Umbilical cord (tissue), 2 donors: ENCODE measurements around the gene SLC25A4. TPM values are rescaled to one million over a fixed set of nuclear protein-coding genes. Genes with fewer than 3 reads are reported as not detected.

Source experiments
- DNase-seq: peaks from one replicate; pipeline ENCODE4 v3.0.0-alpha.2; 2015; ENCODE audit warnings: low spot score
- total RNA-seq: library from RNA; depleted of rRNA; stranded (reverse); fragments of >200 nt; gene quantifications from one replicate; pipeline ENCODE4 v1.2.3, GENCODE V29; 2014; ENCODE audit warnings: low replicate concordance; ENCODE audit not compliant: insufficient read depth

Gene SLC25A4
- total RNA-seq, 1 donor from 2014 or later = 12.5 TPM

DNA sequence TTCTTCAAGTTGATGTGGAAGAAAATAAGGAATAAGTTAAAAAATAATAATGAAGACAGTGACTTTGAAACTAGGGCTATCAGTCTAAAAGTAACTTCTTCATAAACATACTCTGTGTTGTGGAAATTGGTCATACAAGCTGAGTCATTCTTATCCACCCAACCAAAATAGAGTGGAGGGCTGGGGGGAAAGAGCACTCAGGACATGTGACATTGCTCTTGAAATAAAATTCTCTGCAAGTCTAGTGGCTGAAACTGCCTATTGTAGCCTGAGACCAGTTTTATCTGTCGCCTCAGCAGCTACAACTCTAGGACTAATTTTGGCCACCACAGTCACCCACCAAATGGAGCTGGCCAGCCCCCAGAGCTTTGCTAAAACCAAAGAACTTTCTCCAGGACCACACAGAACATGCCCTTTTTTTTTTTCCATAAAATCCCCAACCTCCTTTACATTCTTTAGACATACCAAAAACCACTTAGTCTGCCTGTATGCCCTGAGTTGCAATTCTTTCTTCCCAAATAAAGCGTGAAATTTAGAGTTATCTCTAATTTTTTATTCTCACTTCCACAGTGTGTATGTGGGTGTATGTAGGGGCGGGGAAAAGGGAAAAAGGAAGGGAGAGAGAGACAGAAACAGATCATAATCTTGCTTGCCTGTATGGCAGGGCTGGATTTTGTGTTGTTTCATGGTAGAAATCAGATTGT is 23.0 kb upstream of the SLC25A4 start:
- DNase-seq = no peak

DNA sequence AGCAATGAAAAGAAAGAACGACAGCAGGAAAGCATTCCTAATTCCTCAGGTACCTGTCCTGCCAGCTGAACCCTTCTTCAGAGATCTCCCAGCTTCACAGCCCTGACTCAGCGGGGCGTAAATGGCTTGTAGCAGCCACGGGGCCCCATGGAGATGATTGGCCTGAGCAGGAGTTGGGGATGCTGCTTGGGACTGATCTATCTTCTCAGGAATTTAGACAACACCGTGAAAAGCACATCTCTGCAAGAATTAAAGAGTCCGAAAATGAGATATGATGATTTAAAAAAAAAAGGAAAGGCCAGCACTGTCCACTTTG is 22.5 kb upstream of the SLC25A4 start:
- no peak for DNase-seq

DNA sequence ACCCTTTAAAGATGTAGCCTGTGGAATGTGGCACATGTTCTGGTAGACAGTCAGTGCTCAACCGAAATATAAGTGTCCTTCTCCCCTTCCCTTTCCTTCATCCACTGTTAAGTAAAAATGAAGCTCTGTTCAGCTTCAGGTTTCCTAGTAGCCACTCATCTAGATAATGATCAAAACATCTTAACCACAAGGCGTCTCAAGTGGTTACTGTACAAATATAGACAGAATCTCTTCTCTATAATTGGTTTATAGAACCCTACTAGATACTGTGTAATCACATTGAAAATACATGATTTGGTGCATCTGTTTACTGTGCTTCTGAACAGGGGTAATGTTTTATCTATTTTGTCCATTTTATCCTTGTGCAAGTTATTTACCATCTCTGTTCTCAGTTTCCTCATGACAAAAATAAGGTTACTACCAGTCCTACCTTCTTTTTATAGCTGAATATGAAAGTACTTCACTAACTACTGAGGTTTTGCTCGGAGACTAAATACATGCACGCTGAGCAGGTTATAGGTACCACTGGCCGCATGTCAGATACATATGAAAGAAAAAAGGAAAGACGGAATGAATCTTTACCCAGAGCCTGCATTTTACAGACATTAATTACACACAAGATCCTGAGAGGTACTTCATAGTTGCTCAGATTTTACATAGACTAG is 20.3 kb upstream of the SLC25A4 start:
- no peak for DNase-seq

DNA sequence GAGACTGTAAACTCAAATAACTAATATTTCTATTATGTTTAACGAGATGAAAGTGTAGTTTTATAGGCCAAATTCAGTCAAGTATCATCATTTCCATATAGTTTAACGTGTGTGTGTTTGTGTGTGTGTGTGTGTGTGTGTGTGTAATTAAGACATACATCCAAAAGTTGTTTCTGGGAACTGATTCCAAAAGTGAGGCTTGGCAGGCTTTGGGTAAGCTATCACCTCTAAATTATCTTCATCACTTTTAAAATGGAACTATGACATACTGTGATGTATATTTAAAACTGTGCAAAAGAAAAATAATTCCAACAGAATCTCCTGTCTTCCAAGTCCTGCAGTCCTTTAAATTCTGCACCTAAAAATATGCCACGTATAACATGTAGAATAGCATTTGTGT is 19.1 kb upstream of the SLC25A4 start:
- DNase-seq = no peak

DNA sequence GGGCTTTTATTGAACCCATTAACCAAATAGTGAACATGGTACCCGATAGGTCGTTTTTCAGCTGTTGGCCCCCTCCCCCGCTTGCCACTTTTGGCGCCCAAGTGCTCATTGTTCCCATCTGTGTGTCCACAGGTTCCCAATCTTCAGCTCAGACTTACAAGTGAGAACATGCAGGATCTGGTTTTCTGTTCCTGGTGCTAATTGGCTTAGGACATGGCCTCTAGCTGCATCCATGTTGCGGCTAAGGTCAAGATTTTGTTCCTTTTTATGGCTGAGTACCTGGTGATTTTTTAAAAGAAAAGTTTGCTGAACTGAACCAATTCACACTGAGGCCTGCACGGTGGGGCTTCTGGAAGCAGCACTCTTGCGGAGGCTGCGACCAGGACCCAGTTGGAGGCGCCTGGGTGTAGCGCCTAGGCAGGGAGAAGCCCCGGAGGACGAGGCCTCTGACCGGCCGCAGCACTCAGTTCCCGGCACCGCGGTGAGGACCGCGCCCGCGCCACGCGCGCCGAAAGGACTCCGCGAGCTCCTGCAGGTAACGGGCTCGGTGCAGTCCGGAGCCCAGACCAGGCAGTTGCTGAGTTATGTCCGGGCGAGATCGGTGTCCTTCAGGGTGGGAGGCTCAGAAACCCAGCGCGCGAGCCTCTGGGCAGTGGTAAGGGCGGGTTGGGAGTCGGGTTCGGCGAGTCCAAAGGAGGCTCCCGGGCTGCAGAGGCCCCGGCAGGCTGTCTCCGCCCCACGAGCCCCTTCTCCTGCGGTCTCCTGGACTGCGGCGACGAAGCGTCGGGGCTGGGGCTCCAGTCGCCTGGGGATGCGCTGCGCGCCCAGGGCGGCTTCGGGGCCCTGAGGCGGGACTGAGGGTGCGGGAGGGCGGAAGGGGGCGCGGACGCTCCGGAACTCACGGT is 15.8 kb upstream of the SLC25A4 start:
- no peak for DNase-seq

DNA sequence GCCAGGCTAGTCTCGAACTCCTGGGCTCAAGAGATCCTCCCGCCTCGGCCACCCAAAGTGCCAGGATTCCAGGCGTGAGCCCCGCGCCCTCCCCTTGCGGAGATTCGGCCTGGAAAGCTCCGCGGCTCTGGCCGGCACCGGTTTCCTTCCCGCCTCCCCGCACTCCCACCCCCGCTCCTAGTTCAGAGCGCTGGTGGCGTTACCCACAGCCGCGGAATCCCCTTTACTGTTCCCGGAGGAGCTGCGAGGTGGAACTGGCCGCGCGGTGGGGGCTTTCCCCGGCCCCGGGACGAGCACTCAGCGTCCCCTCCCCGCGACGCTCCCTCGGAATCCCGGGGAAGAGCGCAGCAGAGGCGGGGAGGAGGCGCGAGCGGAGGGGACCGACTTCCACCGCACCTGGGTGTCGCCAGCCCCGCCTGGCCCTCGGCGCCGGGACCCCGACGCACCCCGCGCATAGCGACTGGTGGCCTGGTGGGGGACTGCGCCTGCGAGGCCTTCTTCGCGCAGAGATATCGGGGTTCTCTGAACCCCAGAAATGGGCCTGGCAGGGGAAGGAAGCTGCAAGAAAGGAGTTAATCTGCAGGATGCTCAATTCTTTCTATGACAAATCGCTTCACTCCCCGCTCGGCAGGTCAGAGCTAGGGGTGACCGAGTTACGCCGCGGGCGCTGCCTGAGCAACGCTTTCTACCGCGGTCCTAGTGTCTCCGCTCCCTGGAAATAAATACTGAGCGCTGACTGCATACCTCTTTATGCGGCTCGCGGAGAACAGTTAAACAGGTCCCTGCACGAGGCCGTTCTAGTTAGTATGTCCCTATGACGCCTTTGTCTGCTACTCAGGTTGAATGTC is 14.6 kb upstream of the SLC25A4 start:
- no peak for DNase-seq

DNA sequence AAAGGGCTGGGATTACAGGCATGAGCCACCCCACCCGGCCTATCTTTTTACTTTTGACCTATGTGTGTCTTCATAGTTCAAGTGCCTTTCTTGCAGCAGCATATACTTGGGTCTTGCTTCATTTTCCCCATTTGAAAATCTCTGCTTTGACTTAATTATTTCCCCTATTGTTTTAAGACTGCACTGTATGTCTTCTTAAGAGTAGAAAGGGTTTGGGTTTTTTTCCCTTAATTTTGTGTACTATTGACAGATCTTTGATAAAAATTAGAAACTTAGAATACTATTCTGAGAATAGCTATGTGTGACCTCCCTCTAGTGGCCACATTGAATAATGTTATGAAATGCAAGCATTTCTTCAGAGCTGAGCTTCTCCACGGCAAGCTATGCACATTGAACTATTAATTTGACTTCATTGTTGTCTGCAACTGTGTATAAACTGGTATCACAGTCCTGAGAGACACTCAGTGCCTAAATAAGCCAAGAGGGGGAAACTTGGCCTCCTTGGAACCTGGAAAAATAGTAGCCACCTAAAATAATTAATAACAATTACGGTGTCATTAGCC is 8.7 kb upstream of the SLC25A4 start:
- peak; percentile 60 for DNase-seq

DNA sequence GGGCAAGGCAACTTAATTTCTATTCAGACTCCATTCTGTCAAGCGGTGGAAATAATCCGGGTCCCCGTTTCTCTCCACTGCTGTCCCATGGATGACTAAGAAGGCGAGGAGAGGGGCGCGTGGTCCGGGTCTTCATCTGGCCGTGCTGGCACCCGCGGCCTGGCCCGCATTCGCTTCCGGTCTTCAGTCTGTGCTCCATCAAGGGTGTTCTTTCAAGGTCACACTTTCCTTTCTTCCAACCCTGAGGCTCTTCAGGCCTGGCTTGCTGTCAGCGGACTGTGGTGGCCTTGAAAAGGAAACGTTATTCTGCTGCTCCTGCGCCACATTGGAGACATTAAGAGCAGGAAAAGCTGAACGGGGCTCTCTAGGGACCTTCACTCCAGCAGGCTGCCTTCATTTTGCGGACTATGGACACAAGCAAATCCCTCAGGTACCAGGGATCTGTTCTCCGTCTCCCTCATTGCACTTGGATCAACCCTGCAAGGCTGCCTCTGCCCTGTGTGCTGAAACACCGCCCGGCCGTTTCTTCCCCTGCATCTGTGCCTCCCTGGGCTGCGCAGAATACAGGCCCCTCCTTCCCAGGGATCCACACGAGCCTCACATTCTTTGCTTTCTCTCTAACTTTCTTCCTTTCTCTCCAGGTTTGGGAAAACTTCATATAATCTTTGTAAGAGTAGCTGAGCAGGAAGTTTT is 5.7 kb upstream of the SLC25A4 start:
- DNase-seq = no peak

DNA sequence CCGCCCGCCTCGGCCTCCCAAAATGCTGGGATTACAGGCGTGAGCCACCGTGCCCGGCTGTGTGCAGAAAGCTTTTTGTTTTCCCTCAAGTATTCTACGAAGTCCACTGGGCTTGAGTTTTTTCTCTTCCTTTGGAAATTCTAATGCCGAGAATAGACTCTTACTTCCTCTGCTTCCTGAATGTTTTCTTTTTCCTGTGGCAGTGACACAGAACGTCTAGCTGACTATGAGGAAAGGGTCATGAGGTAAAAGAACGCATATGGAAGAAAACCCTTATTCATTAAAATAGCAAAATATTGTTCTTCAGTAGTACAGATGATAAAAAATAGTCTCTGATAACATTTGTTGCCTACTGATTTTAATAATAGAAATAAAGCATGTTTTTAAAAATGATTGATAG is 4.9 kb upstream of the SLC25A4 start:
- no peak for DNase-seq

DNA sequence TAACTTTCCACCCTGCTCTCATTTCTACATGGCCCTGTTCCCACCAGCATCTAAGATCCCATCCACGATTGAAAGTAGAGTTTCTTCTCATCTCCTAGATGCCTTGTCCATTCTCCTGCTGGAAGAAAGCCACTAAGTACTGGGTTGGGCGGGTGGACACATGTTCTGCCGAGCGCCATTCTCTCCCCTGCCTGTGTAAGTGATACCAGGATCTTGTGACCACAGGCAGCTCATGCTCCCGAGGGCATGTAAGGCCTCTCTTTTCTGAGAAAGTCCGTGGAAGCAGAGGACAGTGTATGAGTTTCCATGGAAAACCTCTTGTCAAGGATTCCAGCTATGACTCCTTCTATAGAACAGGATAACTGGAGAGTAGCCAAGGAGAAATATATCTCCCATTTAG is 3.3 kb upstream of the SLC25A4 start:
- DNase-seq = no peak

DNA sequence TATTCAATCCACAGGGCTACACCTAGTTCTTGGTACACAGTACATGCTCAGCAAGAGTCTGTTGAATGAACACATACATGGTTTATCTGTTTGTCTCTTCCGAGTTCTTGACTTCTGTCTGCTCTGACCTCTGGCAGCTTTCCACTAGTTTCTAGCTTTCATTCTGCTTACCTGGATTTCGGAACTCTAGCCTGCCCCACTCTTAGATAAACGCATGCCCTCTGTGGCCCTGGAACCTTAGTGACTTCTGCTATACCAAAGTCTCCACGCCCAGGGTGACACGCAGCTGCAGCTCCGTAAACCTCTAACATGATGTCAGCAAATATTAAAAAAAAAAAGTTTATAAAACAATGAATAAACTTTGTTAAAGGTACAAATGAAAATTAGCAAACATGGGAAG is 1.3 kb upstream of the SLC25A4 start:
- no peak for DNase-seq

DNA sequence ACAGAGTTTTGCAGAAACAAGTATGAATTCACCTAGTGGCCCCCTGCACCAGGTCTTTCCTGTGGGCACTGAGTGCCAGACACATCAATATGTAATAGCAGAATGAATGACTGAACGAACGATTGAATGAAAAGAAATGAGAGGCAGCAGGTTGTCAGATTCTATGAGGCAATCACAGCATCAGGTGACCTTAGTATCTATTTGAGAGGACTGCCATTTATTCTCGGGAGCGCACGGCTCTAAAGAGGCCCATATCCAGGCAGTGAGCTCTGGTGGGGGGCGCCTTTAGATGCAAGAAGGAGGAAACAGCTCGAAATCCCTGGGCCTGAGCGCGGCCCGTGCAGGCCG is 528 bp upstream of the SLC25A4 start:
- no peak for DNase-seq

DNA sequence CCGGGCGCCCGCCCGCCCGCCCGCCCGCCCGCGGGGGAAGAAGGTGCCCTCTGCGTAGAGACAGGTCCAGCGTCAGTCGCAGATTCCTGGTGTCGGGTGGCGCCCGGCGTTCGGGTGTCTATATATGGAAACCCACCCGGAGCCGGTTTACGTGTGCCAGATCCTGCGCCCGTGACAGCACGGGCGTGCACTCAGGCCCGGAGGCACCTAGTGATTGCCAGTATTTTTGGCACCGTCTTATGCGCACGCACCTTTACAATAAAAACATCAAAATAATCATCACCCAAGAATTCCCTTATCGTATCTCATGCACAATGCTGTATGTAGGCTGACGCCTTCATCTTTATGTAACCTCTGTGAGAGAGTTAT is 519 bp downstream of the SLC25A4 start:
- peak; percentile 32 for DNase-seq

DNA sequence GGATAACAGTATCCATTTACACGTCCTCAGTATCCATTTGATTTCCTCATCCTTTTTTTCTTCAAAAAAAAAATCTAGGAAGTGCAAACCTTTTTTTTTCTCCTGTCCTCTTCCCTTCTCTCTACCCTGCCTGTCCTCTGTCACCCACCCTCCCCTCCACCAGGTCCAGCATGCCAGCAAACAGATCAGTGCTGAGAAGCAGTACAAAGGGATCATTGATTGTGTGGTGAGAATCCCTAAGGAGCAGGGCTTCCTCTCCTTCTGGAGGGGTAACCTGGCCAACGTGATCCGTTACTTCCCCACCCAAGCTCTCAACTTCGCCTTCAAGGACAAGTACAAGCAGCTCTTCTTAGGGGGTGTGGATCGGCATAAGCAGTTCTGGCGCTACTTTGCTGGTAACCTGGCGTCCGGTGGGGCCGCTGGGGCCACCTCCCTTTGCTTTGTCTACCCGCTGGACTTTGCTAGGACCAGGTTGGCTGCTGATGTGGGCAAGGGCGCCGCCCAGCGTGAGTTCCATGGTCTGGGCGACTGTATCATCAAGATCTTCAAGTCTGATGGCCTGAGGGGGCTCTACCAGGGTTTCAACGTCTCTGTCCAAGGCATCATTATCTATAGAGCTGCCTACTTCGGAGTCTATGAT is 1.7 kb downstream of the SLC25A4 start:
- DNase-seq = no peak

DNA sequence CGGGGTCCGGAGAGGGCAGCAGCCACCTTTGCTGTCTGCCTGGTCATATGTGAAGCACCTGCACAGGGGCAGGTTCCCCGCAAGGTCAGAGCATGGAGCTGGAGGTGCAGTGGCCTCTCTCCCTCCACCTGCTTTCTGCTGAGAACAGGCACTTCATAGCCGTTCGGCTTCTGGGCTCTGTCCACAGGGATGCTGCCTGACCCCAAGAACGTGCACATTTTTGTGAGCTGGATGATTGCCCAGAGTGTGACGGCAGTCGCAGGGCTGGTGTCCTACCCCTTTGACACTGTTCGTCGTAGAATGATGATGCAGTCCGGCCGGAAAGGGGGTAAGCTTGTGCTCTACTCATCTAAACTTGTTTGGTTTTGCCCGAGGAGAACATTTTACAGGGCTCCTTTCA is 2.5 kb downstream of the SLC25A4 start:
- no peak for DNase-seq

DNA sequence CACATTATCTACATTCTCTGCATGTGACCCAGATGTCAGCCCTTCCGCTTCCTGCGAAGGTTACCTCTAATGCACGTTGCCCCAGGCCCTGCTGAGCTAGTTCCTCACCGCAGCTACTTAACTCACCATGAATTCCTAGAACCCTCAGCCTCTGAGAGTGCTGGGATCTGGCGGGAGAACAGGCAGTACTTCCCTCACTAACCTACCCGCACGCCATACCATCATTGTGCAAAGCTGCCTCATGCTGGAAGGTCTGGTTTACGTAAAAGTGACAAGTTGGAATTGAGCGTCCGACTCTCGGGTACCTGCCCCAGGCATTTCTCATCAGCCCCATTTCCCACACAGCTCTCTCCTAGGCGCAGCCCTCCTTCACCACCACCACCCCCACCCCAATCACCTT is 6.3 kb downstream of the SLC25A4 start:
- peak; percentile 31 for DNase-seq

DNA sequence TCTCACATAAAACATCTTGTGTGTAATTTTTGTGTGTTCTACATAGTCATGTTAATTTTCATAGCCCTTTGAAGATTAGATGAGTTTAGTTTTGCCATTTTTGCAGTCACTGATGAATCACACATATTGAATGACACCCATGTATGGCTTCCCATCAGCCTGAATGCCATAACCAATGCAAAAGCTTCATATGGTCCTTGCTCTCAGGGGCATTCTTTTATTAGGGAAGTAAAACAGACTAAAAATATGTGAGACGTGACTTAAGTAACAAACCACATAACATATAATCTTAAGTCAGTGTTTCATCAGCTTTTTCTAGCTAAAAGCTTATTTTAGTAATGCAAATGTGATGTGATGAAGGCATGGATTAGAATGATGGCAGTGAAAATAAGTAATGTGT is 8.2 kb downstream of the SLC25A4 start:
- DNase-seq = no peak

DNA sequence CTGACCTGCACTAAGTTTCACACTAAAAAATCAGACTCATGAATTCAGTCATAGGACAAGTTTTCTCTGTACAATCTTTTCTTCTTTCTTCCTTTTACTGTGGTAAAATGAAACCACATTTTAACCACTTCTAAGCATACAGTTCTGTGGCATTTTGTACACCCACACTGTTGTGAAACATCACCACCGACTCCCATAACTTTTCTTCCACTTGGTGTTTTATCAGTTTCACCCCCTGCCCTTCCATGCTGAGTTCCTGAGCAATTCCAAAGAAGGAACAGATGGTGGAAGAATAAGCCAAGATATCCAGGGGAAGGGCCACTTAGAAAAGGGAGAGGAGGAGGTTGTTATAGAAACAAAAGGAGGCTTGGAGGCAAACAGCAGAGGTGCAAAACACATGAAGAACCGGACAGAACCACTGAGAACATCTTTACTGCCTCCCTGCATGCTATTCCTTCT is 22.6 kb downstream of the SLC25A4 start:
- no peak for DNase-seq

DNA sequence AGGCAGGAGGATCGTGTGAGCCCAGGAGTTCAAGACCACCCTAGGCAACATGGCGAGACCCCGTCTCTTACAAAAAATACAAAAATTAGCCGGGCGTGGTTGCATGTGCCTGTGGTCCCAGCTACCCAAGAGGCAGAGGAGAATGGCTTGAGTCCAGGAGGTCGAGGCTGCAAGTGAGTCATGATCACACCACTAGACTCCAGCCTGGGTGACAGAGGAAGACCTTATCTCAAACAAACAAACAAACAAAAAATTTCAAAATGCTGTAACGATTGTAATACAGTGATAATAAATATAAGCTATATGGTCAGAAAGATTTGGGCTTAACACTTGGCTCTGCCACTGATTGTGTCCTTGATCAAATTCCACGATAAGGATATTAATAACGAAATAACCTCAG is 24.2 kb downstream of the SLC25A4 start:
- no peak for DNase-seq

DNA sequence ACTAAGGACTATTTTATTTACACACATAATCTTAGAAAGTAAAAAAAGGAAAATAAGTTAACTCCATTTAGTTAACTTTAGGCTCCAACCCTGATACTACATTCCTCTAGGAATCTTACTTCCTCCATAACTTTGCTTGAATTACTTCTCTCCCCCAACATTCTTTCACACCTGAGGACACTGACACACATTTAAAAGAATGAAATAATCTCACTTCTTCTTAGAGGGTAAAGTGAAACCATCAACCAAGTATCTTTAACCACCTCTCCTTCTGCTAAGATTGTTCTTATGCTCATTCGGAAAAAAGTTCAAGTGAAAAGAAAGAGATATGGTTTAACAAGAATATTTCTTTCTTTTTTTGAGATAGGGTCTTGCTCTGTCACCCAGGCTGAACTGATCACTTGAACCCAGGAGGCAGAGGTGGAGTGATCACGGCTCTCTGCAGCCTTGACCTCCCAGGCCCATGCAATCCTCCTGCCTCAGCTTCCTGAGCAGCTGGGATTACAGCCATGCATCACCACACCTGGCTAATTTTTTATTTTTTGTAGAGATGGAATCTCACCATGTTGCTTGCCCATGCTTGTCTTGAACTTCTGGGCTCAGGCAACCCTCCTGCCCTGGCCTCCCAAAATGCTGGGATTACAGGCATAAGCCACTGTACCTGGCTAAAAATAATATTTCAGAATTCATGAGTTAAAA is 28.5 kb downstream of the SLC25A4 start:
- no peak for DNase-seq
